HG03139 (cell line): ENCODE results near the gene STAT5A.
"Not testable (repeated sequence)": the region's sequence is repeated elsewhere in the genome, so short reads cannot be mapped to it uniquely, and the experiment has no call there.

Experiments
- ATAC-seq: cut with Tn5 transposase; IDR thresholded peaks from one replicate; pipeline ENCODE4 v1.9.1; 2021; ENCODE audit not compliant: unreplicated experiment

STAT5A gene

GRCh38 chr17:42287977-42288802 lies at the start of gene STAT5A:
TSS of gene STAT5A (plus strand) at chr17:42288498. CDS start at chr17:42289412, 914 bp downstream.
- peak; percentile 39 for ATAC-seq

- ATAC-seq, result not testable (repeated sequence)
These were observed 48.7 kb upstream of the STAT5A start for GRCh38 chr17:42239576-42239975.

- ATAC-seq, result no peak
These were observed 48.1 kb upstream of the STAT5A start for GRCh38 chr17:42240201-42240600.

DNA sequence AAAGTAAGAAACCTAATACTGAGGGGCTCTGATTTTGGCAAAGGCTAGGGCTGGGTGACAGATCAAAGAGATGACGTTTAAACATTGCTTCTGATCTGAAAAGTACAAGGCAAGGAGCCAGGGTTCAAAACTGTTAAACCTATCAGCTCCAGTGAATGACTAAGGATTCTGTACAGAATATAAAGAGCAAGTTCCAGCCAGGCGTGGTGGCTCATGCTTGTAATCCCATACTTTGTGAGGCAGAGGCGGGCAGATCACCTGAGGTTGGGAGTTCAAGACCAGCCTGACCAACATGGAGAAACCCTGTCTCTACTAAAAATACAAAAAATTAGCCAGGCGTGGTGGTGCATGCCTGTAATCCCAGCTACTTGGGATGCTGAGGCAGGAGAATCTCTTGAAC lies 47.4 kb upstream of the STAT5A start:
- not testable (repeated sequence) for ATAC-seq

DNA sequence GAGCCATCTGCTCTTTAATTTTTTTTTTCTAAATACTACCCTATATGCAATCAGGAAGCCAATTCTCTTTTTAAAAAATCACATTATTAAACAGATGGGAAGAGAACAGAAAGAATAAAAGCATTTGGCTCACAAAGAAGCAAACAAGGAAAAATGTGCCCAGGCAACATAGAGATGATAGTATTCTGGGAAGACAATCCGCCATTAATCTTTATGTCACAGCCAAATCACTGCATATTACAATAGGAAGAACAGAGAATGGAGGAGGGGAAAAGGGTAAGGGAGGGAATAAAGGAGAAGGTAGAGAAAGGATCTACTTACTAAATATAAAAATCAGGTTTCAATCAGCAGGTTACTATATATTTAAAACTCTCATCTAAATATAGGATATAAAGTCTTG lies 46.4 kb upstream of the STAT5A start:
- no peak for ATAC-seq

GRCh38 chr17:42243493-42243982 lies 44.8 kb upstream of the STAT5A start:
- ATAC-seq, result no peak

DNA sequence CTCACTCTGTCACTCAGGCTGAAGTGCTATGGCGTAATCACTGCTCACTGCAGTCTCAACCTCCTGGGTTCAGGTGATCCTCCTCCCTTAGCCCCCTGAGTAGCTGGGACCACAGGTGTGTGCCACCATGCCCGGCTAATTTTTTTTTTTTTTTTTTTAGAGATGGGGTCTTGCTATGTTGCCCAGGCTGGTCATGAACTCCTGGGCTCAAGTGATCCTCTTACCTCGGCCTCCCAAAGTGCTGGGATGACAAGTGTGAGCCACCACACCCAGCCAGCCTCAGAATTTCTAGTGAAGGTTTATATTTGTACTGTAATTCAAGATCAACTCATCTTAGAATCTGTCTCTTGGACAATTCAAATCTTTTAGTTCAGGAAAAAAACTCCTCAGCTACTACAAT lies 44.2 kb upstream of the STAT5A start:
- ATAC-seq, result not testable (repeated sequence)

GRCh38 chr17:42245183-42245582 lies 43.1 kb upstream of the STAT5A start:
- not testable (repeated sequence) for ATAC-seq

GRCh38 chr17:42246515-42246914 lies 41.8 kb upstream of the STAT5A start:
- no peak for ATAC-seq

DNA sequence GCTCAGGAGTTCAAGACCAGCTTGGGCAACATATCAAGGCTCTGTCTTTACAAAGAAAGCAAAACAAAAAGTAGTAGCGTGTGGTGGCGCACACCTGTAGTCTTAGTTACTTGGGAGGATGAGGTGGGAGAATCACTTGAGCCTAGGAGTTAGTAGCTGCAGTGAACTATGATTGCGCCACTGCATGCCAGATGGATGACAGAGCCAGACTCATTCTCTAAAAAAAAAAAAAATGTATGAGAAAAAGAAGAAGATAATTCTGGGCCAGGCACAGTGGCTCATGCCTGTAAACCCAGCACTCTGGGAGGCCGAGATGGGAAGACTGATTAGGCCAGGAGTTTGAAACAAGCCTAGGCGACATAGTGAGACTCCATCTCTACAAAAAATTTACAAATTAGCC lies 40.6 kb upstream of the STAT5A start:
- no peak for ATAC-seq

DNA sequence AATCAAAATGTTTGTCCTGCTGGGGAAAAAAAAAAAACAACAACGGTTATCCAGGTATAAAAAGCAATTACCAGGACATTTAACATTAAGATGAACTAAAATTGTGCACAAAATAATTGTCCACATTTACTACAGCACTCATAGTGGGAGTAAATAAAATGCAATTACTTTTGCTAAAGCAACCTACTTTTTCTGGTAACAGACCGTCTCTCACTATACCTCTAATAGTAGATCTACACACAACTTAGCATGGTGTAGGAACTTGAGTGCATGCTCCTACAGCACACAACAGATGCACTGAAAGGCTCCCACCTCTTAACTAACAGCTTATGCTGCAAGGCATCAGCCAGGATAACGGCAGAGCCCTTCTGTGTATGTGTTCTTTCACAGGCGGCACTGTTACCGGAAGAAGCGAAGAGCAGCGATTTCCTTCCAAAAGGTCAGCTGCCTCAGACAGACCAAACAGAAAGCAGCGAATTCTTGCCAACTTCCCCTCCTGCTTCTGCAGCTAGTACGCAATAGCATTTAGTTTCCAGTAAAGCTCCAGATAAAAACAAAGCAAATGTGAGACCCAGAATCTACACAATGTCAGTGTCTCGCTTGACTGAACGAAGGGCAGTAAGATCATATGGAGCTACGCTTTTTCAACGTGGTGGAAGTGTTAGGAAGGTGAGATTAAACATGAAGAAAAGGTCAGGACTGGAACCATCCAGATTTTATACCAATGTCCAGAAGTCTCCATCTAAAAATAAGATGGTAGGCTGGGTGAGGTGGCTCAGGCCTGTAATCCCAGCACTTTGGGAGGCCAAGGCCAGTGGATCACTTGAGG lies 39.7 kb upstream of the STAT5A start:
- ATAC-seq, result peak; percentile 79

GRCh38 chr17:42249681-42250446 lies 38.4 kb upstream of the STAT5A start:
- no peak for ATAC-seq

DNA sequence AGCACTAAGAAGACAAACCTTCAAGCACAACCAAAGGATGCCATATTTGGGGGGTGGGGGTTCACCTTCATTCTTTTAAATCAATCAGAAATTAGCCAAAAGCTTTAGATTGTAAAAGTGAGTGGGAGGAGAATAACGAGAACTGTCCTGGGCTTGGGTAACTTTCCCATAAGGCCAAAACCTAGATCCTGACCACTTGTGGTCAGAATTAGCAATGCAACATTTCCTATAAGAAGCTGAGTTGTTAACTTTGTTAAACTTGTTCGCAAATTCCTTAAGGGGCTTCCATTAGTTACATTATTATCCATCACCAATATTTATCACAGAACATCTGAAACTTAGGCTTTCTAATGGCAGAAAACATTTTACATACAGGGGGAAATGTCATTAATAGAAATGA lies 37.2 kb upstream of the STAT5A start:
- no peak for ATAC-seq

GRCh38 chr17:42252597-42253550 lies 35.4 kb upstream of the STAT5A start:
- ATAC-seq, result no peak

DNA sequence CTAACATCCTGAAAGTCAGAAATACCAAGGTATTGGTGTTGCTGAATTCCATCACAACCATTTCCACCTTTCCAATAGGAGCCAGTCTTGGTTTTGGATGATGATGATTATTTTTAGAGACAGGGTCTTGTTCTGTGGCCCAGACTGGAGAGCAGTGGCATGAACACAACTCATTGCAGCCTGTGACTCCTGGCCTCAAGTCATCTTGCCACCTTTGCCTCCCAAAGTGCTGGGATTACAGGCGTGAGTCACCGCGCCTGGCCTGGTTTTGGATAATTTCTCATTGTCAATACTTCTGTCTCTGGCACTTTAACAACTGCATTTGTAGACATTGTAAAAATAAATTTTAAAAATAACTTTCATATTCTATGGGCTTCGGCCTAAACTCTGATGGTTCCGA lies 34.7 kb upstream of the STAT5A start:
- no peak for ATAC-seq

DNA sequence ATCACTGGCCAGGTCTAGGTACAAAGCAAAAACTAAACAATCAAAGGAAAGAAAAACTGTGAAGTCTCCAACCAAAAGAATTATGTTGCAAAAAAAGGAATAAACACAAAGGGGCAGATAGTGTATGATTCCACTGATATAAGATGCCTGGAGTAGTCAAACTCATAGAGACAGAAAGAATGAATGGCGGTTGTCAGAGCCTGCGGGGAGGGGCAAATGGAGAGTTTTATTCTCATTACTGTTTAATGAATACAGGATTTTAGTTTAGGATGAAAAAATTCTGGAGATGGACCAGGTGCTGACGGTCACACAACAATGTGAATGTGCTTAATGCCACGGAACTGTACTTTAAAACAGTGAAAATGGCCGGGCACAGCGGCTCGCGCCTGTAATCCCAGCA lies 32.9 kb upstream of the STAT5A start:
- no peak for ATAC-seq

- no peak for ATAC-seq
These were observed 28.0 kb upstream of the STAT5A start for GRCh38 chr17:42260318-42260717.

GRCh38 chr17:42264366-42264765 lies 23.9 kb upstream of the STAT5A start:
- not testable (repeated sequence) for ATAC-seq

DNA sequence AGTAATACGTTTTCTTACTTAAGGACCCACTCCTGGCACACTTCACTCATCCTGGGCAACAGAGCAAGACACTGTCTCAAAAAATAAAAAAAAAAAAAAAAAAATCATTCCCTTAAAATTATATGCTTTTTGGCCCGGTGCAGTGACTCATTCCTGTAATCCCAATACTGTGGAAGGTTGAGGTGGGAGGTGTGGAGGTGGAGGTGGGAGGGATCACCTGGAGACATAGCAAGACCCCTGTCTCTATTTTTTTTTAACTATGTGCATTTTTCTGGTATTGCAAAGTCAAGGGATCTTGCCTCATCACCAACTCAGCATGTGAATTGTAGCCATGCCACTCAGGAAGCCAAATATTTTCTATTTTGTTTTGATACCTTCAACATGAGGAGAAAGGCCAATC lies 21.8 kb upstream of the STAT5A start:
- no peak for ATAC-seq
